Measurements from ENCODE around the gene CALB2.

DNA sequence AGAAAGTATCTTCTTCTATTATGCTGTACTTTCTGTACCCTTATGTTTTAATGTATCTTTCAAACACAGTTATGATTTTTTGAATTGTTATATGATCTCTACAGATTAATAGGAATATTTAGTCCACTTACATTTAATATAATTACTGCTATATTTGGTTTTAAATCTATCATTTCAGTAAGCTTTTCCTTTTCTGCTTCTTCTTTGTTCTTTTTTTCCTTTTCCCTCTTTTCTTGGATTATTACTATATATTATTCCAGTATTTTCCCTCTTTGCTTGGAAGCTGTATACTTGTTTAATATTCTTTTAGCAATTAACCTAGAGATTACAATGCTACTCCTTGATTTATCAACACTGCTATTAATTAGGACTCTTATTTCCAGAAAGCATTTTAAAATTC is 69.9 kb downstream of the CALB2 start:
- TF ChIP-seq POLR2A (IDR thresholded peaks at IDR 0.05), result no peak
- TF ChIP-seq, protein P1, sequence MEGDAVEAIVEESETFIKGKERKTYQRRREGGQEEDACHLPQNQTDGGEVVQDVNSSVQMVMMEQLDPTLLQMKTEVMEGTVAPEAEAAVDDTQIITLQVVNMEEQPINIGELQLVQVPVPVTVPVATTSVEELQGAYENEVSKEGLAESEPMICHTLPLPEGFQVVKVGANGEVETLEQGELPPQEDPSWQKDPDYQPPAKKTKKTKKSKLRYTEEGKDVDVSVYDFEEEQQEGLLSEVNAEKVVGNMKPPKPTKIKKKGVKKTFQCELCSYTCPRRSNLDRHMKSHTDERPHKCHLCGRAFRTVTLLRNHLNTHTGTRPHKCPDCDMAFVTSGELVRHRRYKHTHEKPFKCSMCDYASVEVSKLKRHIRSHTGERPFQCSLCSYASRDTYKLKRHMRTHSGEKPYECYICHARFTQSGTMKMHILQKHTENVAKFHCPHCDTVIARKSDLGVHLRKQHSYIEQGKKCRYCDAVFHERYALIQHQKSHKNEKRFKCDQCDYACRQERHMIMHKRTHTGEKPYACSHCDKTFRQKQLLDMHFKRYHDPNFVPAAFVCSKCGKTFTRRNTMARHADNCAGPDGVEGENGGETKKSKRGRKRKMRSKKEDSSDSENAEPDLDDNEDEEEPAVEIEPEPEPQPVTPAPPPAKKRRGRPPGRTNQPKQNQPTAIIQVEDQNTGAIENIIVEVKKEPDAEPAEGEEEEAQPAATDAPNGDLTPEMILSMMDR (IDR thresholded peaks at IDR 0.05), result no peak

Measured in uterus (tissue), 2 donors.